Measurements from ENCODE around the gene PPP2R2B.

The PPP2R2B gene

DNA sequence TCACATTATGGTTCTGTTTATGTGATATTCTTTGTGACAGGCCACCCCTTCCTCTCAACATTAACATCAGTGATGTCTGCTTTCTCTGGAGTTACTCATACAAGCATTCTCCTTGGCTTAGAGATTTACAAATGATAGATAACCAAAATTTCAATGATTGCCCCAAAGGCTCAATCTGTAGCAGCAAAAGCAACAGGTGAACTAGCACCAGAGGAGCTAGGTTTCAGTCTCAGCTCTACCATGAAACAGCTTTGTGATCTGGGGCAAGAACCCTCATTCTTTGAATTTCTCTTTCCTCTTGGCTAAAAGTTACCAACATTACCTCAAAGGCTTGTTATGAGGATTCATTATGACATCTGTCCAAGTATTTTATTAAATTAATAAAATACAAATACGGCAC lies 120.5 kb downstream of the PPP2R2B start:
- no peak for DNase-seq
- H3K27ac ChIP-seq: no peak overlapping the region
- in situ Hi-C loops (cut with HindIII; ENCODE audit: low pct_ligation_motif_present, low sequenced_read_pairs): no loop called here

DNA sequence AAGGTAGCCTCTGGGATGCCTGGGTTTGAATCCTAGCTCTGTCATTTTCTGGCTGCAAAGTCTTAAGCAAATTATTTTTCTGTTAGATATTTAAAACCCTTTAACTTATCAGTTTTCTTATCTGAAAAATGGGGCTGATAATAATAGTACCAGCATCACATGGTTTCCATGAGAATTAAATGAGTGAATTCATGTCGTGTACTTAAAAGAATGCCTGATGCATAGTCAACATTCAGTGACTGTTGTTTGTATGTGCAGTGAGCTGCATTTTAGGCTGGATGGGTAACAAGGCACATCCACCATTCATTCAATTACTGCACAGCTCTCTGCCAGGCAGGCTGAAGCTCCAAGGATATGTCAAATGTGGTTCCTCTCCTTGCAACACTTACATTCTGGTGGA lies 122.0 kb downstream of the PPP2R2B start:
- Histone ChIP-seq H3K27me3 (replicated peaks) (no peaks in the 10 kb centered on the region), H3K27ac (no peak overlapping the region), H3K36me3 (replicated peaks) (no peaks in the 10 kb centered on the region), H3K4me3 (ENCODE audit: low read depth, low read length) (no peak overlapping the region)
- in situ Hi-C loops (cut with HindIII; ENCODE audit: low pct_ligation_motif_present, low sequenced_read_pairs): no loop called here
- DNase-seq: no peak
- TF ChIP-seq, protein P1, sequence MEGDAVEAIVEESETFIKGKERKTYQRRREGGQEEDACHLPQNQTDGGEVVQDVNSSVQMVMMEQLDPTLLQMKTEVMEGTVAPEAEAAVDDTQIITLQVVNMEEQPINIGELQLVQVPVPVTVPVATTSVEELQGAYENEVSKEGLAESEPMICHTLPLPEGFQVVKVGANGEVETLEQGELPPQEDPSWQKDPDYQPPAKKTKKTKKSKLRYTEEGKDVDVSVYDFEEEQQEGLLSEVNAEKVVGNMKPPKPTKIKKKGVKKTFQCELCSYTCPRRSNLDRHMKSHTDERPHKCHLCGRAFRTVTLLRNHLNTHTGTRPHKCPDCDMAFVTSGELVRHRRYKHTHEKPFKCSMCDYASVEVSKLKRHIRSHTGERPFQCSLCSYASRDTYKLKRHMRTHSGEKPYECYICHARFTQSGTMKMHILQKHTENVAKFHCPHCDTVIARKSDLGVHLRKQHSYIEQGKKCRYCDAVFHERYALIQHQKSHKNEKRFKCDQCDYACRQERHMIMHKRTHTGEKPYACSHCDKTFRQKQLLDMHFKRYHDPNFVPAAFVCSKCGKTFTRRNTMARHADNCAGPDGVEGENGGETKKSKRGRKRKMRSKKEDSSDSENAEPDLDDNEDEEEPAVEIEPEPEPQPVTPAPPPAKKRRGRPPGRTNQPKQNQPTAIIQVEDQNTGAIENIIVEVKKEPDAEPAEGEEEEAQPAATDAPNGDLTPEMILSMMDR (IDR thresholded peaks at IDR 0.05; ENCODE audit: low read depth, low read length, missing control alignments): no peak

More for the DNA sequence above, 120.5 kb downstream of the PPP2R2B start:
- Histone ChIP-seq H3K27me3 (replicated peaks) (no peaks in the 10 kb centered on the region), H3K4me3 (ENCODE audit: low read depth, low read length) (no peak overlapping the region), H3K36me3 (replicated peaks) (no peaks in the 10 kb centered on the region)
- TF ChIP-seq, protein P1 (IDR thresholded peaks at IDR 0.05; ENCODE audit: low read depth, low read length, missing control alignments): no peak

DNA sequence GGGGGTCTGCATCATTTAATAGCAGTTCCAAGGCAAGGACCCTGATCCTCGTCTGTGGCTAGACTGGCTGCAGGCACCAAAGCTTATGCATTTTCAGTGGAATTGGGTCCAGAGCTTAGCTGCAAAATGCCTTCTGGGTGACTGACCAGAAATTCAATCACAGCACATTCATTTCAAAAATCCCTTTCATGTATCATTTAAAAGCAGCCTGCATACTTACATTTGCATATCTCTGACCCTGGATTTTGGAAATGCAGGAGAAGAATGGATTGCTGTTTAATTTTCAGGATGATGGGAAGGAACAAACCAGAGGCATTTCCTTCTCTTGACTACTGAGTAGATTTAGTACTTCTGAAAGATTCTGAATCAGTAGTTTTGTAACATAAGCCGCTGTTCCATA lies 122.8 kb downstream of the PPP2R2B start:
- Histone ChIP-seq H3K27ac (no peak overlapping the region), H3K27me3 (replicated peaks) (no peaks in the 10 kb centered on the region), H3K4me3 (ENCODE audit: low read depth, low read length) (no peak overlapping the region), H3K36me3 (replicated peaks) (no peaks in the 10 kb centered on the region)
- DNase-seq: no peak
- TF ChIP-seq, protein P1 (IDR thresholded peaks at IDR 0.05; ENCODE audit: low read depth, low read length, missing control alignments): no peak
- in situ Hi-C loops (cut with HindIII; ENCODE audit: low pct_ligation_motif_present, low sequenced_read_pairs): no loop called here

DNA sequence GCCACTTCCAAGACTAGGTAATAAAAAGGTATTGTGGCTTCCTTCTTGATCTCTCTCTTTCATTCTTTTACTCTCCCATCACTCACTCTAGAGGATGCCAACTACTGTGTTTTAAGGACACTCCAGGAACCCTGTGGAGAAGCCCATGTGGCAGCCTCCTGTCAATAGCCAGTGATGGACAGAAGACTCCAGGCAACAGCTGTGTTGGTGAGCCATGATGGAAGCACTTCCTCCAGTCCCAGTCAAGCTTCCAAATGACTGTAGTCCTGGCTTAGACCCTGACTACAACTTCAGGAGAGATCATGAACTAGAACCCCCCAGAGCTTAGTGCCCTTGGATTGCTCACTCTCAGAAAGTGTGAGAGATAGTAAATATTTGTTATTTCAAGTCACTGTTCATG lies 123.9 kb downstream of the PPP2R2B start:
- in situ Hi-C loops (cut with HindIII; ENCODE audit: low pct_ligation_motif_present, low sequenced_read_pairs): no loop called here

DNA sequence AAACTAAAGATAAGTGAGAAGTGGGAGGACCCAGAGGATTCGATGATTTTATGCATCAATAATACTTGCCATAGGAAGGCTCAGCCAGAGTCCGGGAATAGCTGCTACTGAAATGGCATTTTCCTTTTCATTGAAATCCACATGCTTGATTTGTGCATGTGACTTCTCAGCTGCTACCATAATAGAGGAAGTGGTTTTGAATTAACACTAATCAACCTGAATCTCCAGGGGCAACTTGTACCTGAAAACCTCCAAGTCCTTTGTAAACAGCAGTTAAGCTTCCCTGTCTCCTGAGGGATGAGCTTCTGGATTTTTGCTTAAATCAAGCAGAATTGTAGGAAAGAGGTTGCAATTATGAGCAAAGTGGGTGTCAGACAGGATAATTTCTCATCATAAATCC lies 124.9 kb downstream of the PPP2R2B start:
- H3K36me3 ChIP-seq (replicated peaks): no peaks in the 10 kb centered on the region
- in situ Hi-C loops (cut with HindIII; ENCODE audit: low pct_ligation_motif_present, low sequenced_read_pairs): no loop called here
- TF ChIP-seq, protein P1 (IDR thresholded peaks at IDR 0.05; ENCODE audit: low read depth, low read length, missing control alignments): no peak
- H3K27ac ChIP-seq: no peak overlapping the region
- no peaks in the 10 kb centered on the region for H3K27me3 ChIP-seq (replicated peaks)
- no peak for DNase-seq
- H3K4me3 ChIP-seq (ENCODE audit: low read depth, low read length): no peak overlapping the region

More for the DNA sequence above, 123.9 kb downstream of the PPP2R2B start:
- no peaks in the 10 kb centered on the region for H3K36me3 ChIP-seq (replicated peaks)
- H3K27me3 ChIP-seq (replicated peaks): no peaks in the 10 kb centered on the region
- H3K27ac ChIP-seq: no peak overlapping the region
- DNase-seq: no peak
- TF ChIP-seq, protein P1 (IDR thresholded peaks at IDR 0.05; ENCODE audit: low read depth, low read length, missing control alignments): no peak
- H3K4me3 ChIP-seq (ENCODE audit: low read depth, low read length): no peak overlapping the region

DNA sequence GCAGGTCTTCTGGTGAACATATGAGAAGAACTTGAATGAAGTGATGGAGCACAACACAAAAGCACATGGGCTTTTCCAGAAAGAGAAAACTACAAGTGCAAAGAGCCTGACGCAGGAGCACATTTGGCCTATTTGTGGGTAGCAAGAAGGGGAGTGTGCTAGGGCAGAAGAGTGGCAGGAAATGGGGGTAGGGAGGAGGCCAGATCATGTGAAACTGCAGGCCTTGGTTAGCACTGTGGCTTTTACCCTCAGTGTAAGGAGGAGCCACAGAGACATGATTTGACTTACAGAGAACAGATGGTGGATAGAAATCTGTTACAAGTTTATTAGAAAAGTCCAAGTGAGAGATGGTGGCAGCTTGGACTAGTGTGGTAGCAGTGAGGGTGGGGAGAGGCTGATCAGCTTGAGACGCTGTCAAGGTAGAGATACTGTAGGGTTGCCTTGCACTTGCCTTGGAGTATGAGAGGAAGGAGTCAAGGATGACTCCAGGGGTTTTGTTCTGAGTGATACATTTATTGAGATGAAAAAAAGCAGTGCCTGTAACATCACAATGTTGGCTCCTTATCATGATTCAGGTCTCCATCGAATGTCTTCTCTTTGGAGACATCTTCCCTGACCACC lies 126.7 kb downstream of the PPP2R2B start:
- DNase-seq: no peak
- Histone ChIP-seq H3K27me3 (replicated peaks) (no peaks in the 10 kb centered on the region), H3K4me3 (ENCODE audit: low read depth, low read length) (no peak overlapping the region), H3K36me3 (replicated peaks) (no peaks in the 10 kb centered on the region), H3K27ac (no peak overlapping the region)
- in situ Hi-C loops (cut with HindIII; ENCODE audit: low pct_ligation_motif_present, low sequenced_read_pairs): no loop called here
- TF ChIP-seq, protein P1 (IDR thresholded peaks at IDR 0.05; ENCODE audit: low read depth, low read length, missing control alignments): no peak
